ENCODE data around the gene MCTP1.

- TF ChIP-seq EZH2 (IDR thresholded peaks at IDR 0.05; ENCODE audit: insufficient read depth, poor library complexity, severe bottlenecking) = no peak
- TF ChIP-seq EZH2phosphoT487 (IDR thresholded peaks at IDR 0.05; ENCODE audit: insufficient read depth, low read depth) = no peak
Observed at GRCh38 chr5:95081500-95081960, 203.4 kb downstream of the MCTP1 start.

All from GM23248 (cell line).